GM18520 (cell line): ENCODE measurements around the gene HCN4.

Source experiments
- ATAC-seq: cut with Tn5 transposase; IDR thresholded peaks from one replicate; pipeline ENCODE4 v1.9.1; 2021; ENCODE audit not compliant: unreplicated experiment

The HCN4 gene

GRCh38 chr15:73380661-73381060 lies 11.9 kb upstream of the HCN4 start:
- ATAC-seq = no peak

- ATAC-seq = no peak
Observed at GRCh38 chr15:73378089-73378488, 9.3 kb upstream of the HCN4 start.

- no peak for ATAC-seq
Observed at GRCh38 chr15:73375755-73376305, 7.1 kb upstream of the HCN4 start.

DNA sequence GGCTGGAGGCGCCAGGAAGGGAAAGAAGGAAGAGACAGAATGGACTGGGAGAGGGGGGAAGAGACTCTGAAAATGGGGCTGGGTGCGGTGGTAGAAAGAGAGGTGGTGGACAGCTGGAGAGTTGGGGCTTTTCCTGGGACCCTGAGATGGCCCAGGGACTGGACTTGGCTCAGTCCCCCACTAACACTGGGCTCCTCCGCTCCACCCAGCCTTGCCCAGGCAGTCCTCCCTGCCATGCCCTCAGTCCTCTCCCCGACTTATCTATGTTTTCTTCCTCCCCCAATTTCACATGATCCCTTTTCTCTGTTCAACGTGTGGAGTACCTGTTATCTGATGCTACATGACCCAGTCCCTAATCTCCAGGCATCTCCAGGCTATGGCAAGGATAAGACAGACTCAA lies 6.3 kb upstream of the HCN4 start:
- no peak for ATAC-seq

GRCh38 chr15:73374604-73375003 lies 5.8 kb upstream of the HCN4 start:
- no peak for ATAC-seq

GRCh38 chr15:73373221-73373620 lies 4.5 kb upstream of the HCN4 start:
- ATAC-seq = no peak

DNA sequence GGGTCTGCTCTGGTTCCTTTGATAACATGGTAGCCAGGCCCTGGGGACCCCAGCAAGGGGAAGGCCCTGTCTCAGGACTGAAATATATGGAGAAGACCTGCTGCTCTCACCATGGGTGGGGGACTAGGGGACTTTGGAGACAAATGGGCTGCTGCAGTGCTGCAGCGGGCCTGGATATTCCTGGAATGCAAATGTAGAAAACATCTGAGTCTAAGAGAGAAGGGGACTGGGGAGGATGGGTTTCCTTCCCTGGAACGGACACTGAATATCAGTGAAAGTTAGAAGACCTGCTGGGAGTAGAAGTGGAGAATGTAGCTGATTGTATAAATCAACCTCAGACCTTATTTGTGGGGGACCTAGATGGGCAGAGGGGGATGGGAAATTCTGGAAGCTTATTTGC lies 3.1 kb upstream of the HCN4 start:
- no peak for ATAC-seq

GRCh38 chr15:73370151-73370550 lies 1.4 kb upstream of the HCN4 start:
- no peak for ATAC-seq

GRCh38 chr15:73369154-73369694 lies 466 bp upstream of the HCN4 start:
- no peak for ATAC-seq

DNA sequence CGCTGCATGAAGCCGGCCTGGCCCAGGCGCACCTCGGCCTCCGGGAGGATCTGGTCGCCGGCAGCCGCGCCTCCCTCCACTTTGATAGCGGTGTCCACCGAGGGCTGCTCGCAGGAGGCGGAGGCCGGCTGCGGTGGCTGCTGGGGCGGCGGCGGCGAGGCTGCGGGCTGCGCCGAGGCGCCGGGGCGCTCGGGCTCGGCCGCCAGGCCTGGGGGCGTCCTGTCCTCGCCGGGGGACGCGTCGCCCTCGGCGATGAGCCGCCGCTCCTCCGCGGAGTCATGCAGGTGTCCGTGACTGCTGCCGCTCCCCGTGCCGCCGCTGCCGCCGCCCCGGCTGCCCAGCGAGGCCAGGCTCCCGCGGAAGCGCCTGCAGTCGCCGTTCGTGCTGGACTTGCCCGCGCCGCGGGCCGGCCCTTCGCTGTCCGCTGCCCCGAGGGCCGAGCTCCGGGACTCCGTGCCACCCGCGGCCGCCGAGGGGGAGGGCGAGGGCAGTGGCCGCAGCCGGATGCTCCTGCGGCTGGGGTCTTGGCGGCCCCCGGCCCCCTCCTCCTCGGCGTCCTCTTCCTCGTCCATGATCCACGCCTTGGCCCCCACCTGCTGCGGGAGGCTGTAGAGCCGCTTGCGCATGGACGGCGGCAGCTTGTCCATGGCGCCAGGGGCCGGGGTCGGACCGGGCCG lies 996 bp downstream of the HCN4 start:
- no peak for ATAC-seq

- no peak for ATAC-seq
Observed at GRCh38 chr15:73366766-73367623, 1.8 kb downstream of the HCN4 start.

DNA sequence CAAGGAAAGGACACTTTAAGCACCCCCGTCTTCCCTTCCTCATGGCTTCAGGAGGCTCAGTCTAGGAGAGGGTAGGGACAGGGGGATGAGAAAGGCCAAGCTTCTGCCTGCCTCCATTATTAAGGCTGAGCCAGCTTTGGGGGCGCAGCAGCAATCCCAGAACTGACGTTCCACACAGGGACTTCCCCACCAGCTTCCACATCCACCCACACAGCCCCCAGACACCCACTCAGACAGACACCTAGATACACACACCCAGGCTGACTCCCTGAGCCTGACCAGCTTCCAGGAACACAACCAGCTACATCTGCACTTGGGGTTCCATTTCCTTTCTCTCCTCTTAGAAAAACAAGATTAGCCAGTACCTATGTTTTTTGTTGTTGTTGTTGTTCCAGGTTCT lies 4.7 kb downstream of the HCN4 start:
- no peak for ATAC-seq

- no peak for ATAC-seq
Observed at GRCh38 chr15:73362900-73363299, 5.9 kb downstream of the HCN4 start.

- ATAC-seq = no peak
Observed at GRCh38 chr15:73361337-73361736, 7.4 kb downstream of the HCN4 start.

- no peak for ATAC-seq
Observed at GRCh38 chr15:73359651-73360050, 9.1 kb downstream of the HCN4 start.

- ATAC-seq = no peak
Observed at GRCh38 chr15:73357999-73358665, 10.6 kb downstream of the HCN4 start.

DNA sequence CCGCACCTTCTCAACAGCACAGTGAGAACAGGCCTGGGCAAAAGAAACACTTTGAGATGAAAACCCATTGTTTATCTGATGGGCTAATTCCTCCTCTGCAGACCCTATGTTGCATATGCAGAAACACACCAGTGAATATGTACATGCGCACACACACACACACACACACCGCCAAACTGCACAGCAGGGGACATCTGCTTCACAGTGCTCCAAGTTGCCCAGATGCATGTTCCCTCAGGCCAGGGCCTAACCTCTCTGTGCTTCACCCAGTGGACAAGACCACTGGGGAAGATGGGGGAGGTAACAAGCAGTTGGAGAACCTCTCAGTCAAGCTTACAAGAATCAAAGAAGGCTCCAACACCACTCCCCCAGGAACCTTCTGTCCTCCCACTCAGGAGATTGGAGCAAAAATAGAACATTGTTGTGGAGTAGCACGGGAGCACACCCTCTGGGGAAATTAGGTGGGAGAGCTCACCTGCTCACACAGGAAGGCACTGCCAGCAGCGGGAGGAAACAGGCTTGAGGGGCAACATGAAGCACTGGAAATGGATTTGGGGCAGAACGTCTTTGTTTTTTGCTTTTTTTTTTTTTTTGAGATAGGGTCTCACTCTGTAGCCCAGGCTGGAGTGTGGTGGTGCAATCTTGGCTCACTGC lies 13.0 kb downstream of the HCN4 start:
- no peak for ATAC-seq

GRCh38 chr15:73354241-73354640 lies 14.5 kb downstream of the HCN4 start:
- ATAC-seq = no peak

- ATAC-seq = no peak
Observed at GRCh38 chr15:73353734-73354133, 15.0 kb downstream of the HCN4 start.

GRCh38 chr15:73352082-73352481 lies 16.7 kb downstream of the HCN4 start:
- ATAC-seq = no peak

GRCh38 chr15:73349191-73349590 lies 19.6 kb downstream of the HCN4 start:
- no peak for ATAC-seq
